ENCODE measurements around the gene MTUS2.
"Not testable (repeated sequence)": the region's sequence is repeated elsewhere in the genome, so short reads cannot be mapped to it uniquely, and the experiment has no call there.

The MTUS2 gene

DNA sequence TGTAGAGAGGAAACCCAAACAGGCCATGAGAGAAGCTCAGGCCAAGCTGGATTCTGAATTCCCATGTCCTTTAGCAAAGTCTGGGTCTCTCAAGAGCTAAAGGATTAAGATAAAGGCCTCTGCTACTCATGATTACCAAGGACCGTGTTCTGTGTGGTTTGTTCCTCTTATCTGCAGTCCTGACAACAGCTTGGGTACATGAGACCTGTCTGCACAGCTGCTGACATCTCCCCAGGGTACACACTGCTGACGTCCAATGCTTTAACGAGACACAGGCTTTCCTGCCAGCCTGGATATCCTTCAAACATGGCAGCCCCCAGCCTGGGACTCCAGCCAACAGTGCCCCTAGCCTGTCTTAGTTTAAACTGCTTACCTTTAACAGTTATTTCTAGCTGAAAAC is 564.3 kb downstream of the MTUS2 start:
- peak; percentile 5 to 69 for DNase-seq
- TF ChIP-seq POLR2A (IDR thresholded peaks at IDR 0.05; ENCODE audit: low read length): peak; percentile 30
- no peak for TF ChIP-seq GATA1 (IDR thresholded peaks at IDR 0.05; ENCODE audit: low read depth, low read length)

DNA sequence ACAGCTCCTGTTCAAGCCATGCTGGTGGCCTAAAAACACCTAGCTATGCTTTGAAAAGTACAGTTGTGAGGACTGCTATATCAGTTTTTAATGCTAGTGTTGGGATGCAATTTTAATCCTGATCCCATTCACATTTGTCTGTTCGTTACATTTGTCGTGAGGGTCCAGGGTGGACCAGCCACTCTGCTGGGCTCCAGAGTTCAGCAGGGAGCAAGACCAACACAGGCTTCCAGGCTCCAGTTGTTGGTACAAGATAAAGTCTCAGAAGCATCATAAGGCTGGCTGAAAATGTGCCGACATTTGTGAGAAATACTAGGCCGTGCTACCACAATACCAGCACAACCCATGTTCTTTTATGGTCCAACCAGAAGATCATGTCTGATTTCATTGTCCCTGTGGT is 564.7 kb downstream of the MTUS2 start:
- TF ChIP-seq GATA1 (IDR thresholded peaks at IDR 0.05; ENCODE audit: low read depth, low read length) (no peak), POLR2A (IDR thresholded peaks at IDR 0.05; ENCODE audit: low read length) (no peak)
- DNase-seq: no peak

DNA sequence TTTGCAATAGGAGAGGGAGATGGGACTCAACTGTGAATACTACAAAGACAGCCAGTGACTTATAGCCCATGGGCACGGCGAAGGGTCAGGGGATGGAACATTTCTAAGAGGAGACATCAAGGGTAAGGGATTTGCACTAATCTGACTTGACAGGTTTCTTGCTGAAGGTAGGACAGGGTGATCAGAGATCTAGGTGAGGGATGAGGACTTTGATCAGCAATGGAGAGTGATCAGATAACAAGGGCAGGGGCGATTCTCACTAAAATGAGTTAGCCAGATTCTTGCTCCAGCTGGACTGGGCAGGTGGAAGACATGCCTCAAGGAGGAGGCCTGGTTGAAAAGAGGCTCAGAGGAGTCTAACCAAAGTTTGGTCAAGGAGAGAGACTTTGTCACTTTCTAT is 566.1 kb downstream of the MTUS2 start:
- no peak for TF ChIP-seq GATA1 (IDR thresholded peaks at IDR 0.05; ENCODE audit: low read depth, low read length)
- no peak for TF ChIP-seq POLR2A (IDR thresholded peaks at IDR 0.05; ENCODE audit: low read length)
- DNase-seq: no peak

DNA sequence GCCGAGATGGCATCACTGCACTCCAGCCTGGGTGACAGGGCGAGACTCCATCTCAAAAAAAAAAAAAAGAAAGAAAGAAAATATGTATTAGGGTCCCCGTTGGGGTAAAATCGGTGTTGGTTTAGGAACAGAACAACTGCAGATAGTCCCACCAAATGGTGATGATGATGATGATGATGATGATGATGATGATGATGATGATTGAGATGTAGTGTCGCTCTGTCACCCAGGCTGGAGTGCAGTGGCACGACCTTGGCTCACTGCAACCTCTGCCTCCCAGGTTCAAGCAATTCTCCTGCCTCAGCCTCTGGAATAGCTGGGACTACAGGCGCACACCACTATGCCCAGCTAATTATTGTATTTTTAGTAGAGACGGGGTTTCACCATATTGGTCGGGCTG is 570.5 kb downstream of the MTUS2 start:
- DNase-seq: not testable (repeated sequence)

DNA sequence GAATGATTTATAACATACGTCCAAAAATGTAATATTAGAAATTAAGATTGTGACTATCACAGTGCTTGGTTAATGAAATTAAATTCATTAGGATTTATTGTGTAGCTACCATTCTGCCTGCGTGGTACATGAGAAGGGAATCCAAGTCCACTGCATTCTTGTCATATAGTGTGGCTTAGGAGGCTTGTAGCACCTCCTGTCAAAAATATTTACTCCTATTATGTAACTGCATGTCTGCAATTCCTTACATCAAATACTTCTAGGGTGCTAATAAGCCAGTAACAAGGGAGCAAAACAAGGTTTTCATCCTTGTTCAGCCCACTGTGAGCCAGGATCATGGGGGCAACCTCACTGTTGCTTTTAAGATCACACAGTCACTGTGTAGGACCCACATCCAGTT is 576.3 kb downstream of the MTUS2 start:
- no peak for DNase-seq
- TF ChIP-seq GATA1 (IDR thresholded peaks at IDR 0.05; ENCODE audit: low read depth, low read length) (no peak), POLR2A (IDR thresholded peaks at IDR 0.05; ENCODE audit: low read length) (no peak)

DNA sequence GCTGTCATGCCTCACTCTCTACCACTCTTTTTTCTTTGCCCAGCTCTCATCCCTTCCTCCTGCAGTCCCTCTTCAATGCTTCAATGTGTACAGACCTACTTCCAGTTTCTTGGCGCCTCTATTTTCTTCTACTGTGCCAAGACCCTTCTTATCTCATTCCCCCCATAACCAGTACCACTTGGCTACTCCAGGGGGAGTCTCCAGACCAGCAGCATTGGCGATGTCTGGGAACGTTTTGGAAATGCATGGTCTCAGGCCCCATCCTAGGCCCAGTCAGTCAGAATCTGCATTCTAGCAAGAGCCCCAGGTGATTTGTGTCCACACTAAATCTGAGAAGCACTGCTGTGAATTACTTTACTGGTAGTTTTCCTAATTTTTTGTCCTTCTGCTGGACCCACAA is 577.1 kb downstream of the MTUS2 start:
- DNase-seq: no peak
- TF ChIP-seq POLR2A (IDR thresholded peaks at IDR 0.05; ENCODE audit: low read length) (no peak), GATA1 (IDR thresholded peaks at IDR 0.05; ENCODE audit: low read depth, low read length) (no peak)

DNA sequence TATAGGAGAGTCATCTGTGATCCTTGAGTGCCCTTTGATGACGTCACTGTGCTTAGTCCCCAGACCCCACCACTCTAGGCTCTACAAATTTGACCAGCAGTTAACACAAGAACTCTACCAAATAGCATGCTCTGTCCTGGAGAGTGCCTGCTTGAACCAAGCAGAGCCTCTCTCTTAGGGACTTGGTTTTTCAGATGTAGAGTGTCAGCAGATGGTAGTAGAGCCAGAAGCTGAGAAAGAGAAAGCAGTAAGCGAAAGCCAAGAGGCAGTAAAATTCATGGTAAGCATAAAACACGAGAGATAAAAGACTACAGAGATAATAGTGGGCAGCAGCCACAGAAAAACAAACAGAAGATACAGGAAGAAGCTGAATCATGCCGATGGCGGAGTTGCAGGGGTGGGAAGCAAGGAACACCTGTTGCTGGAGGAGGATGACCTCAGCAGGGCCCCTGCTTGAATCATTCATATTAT is 582.1 kb downstream of the MTUS2 start:
- no peak for DNase-seq
- TF ChIP-seq POLR2A (IDR thresholded peaks at IDR 0.05; ENCODE audit: low read length) (no peak), GATA1 (IDR thresholded peaks at IDR 0.05; ENCODE audit: low read depth, low read length) (no peak)

DNA sequence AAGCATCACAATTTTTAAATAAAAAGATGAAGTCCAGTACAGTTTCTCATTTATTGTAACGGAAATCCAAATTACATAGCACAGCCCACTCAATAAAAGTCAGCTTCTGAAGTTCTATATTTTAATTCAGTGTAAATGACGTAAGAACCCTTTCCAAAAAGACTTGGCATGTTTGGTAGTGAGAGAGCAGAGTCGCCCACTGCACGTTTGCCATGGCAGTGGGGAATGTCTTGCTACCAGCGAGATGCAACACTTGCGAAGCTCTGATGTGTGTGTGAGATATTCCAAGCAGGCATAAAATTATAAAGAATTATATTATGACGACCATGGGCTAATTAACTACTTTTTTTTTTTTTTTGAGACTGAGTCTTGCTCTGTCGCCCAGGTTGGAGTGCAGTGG is 585.3 kb downstream of the MTUS2 start:
- DNase-seq: no peak
- TF ChIP-seq POLR2A (IDR thresholded peaks at IDR 0.05; ENCODE audit: low read length) (no peak), GATA1 (IDR thresholded peaks at IDR 0.05; ENCODE audit: low read depth, low read length) (no peak)

DNA sequence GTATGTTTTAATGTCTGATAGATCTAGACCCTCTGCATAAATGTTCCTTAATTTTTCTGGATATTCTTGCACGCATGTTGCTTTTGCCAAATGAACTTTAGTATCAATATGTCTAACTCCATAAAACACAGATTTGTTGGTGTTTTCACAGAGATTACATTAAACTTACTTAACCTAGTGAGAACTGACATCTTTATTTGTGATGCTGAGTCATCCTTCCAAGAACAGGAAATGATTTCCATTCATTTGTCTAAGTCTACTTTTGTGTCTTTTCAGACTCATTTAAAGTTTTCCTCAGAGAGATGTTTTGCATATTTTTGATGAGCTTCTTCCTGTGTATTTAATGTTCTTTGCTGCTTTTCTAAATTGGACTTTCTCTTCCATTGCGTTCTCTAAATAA is 591.3 kb downstream of the MTUS2 start:
- TF ChIP-seq GATA1 (IDR thresholded peaks at IDR 0.05; ENCODE audit: low read depth, low read length) (no peak), POLR2A (IDR thresholded peaks at IDR 0.05; ENCODE audit: low read length) (no peak)
- no peak for DNase-seq

DNA sequence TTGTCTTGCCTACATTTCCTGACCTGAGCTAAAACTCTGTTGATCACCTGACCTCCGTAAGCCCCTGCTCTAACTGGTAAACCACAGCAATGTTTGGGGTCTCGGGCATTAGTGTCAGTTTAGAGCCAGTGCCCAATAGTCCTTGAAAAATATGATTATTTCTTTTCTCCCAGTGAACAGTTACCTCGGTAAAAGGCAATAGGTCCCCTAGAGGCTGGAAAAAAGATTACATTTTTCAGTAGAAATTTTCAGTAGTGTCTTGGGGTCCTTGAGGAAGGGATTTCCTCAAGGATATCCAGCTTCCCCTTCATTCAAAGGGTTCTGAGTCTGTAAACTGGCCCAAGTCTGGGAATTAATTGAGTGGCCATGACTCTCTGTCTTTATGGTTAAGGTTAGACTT is 597.9 kb downstream of the MTUS2 start:
- DNase-seq: no peak
- TF ChIP-seq POLR2A (IDR thresholded peaks at IDR 0.05; ENCODE audit: low read length): no peak
- no peak for TF ChIP-seq GATA1 (IDR thresholded peaks at IDR 0.05; ENCODE audit: low read depth, low read length)

DNA sequence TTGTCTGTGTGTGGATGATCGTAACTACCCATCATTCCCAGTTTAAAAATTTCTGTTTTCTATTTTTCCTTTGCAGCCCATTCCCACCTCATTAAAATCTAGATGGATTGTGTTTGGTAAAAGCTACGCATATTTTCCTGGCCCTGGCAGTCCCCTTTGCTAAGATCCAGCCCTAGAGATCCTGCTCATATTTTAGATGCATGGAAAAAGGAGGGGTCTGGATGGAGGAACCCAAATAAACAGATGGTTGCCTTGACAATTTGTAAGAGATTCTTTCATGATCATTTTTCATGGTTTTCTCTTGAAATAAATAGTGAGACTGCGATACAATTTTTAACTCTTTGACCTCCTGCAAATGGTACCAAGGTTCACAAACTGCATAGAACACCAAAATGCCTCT is 601.0 kb downstream of the MTUS2 start:
- TF ChIP-seq POLR2A (IDR thresholded peaks at IDR 0.05; ENCODE audit: low read length) (no peak), GATA1 (IDR thresholded peaks at IDR 0.05; ENCODE audit: low read depth, low read length) (no peak)
- no peak for DNase-seq

DNA sequence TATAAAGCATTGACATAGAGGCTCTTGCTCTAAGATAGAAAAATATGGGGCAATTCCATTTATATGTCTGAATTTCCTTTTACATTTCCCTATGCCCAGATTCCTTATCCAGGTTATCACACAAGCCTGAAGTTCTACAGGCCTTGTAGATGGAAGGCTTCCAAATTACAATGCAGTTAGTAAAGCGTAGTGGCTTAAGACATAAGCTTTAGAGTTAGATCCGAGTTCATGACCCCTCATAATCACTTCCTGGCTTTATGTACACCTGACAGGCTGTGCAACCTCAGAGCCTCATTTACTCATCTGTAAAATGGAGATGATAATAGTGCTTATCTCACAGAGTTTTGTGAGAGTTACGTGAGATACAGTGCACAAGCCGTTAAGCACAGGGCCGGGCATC is 601.9 kb downstream of the MTUS2 start:
- no peak for TF ChIP-seq GATA1 (IDR thresholded peaks at IDR 0.05; ENCODE audit: low read depth, low read length)
- TF ChIP-seq POLR2A (IDR thresholded peaks at IDR 0.05; ENCODE audit: low read length): no peak
- DNase-seq: no peak

DNA sequence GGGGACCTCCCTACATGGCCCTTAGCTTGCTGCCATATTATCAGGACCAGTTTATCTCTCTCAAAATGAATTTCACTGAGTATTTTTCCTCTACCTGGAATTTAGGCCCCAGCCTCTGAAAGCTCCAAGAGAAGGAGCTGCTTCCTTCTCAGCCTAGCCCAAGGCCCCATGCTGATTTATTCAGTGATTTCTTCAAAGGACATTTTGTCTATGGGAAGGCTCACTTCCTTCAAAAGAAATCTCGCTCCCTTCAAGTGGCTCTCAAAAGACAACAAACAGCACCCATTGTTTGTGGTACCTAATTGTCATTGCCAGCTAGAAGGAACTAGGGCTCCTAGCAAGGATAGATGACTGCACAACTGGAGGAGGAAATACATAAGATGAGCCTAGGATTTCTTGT is 602.9 kb downstream of the MTUS2 start:
- TF ChIP-seq POLR2A (IDR thresholded peaks at IDR 0.05; ENCODE audit: low read length): no peak
- no peak for TF ChIP-seq GATA1 (IDR thresholded peaks at IDR 0.05; ENCODE audit: low read depth, low read length)
- no peak for DNase-seq

DNA sequence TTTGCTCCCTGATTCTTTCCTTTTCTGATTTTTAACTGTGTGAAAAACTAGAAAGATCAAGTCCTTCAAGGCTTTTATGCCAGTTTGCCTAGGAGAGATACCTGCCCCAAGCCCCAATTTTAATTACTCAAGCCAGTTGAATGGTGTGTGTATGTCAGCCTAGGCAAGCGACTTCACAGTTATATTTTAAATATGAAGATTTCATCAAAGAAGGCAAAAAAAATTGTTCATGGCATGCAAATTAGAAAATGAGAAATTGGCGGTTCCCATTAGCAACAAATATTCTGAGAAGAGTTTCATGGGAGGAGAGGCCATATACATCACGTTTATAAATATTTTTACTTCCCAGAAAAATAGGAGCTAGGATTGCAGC is 607.8 kb downstream of the MTUS2 start:
- no peak for DNase-seq
- TF ChIP-seq GATA1 (IDR thresholded peaks at IDR 0.05; ENCODE audit: low read depth, low read length) (no peak), POLR2A (IDR thresholded peaks at IDR 0.05; ENCODE audit: low read length) (no peak)

DNA sequence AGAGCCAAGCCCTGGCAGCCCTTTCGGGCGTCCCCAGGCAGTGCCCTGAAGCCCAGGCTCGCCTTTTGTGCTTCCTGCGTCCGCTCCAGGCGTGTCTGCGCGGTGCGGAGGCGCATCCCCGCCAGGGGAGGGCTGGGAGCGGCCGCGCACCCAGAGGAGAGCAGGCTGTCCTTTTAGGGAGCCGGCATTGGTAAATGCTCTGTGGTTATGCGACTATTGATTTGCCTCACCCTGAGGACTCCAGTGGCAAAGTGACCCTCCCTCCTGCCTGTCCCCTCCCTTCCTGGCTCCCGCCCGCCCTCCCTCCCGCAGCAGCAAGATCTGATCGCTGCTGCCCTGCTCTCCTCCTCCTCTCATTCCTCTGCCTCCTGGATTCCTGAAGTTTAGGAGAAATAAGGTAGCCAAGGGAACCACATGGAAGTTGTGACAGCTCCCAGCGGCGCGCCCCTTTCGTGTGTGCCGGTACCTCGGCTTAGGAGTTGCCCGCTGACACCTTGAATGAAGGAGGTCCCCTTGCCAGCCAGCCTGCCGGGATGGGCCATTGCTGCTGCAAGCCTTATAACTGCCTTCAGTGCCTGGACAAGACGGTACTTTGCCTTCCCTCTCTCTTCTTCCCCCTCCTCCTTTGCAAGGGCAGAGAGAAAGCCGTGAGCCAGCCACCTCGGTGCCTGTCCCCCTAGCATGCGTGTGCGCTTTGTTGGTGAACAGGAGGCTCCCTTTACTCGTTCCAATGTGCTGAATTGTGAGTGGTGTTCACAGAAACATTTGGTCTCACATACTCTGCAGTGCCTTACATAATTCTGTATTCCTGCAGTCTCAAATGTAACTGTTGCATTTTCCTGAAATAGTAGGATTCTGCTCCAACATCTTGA is 608.4 kb downstream of the MTUS2 start:
- DNase-seq: peak; percentile 4 to 8
- peak; percentile 45 for TF ChIP-seq POLR2A (IDR thresholded peaks at IDR 0.05; ENCODE audit: low read length)
- TF ChIP-seq GATA1 (IDR thresholded peaks at IDR 0.05; ENCODE audit: low read depth, low read length): no peak

Data from erythroblast (primary cell).